Retinal pigment epithelial cell (primary cell): ENCODE data around the gene NDUFB4.
"Not testable (repeated sequence)": the region's sequence is repeated elsewhere in the genome, so short reads cannot be mapped to it uniquely, and the experiment has no call there.

Experiments used
- DNase-seq: peaks from one replicate; pipeline ENCODE4 v3.0.0-alpha.2; 2010; ENCODE audit warnings: low read depth
- H3K4me3 ChIP-seq: 2 replicates; pipeline ENCODE4 v1.5.1; 2011; ENCODE audit warnings: mild to moderate bottlenecking, low read length, control low read depth, moderate library complexity
- CTCF ChIP-seq: conservative IDR thresholded peaks from 2 replicates; pipeline ENCODE4 v1.5.1; 2011; ENCODE audit warnings: low read depth, low read length, control low read depth, inconsistent platforms

NDUFB4 gene

GRCh38 chr3:120604382-120604781, 8.2 kb downstream of the NDUFB4 start:
- no peak for TF ChIP-seq CTCF
- DNase-seq = no peak
- no peak overlapping the region for H3K4me3 ChIP-seq

DNA sequence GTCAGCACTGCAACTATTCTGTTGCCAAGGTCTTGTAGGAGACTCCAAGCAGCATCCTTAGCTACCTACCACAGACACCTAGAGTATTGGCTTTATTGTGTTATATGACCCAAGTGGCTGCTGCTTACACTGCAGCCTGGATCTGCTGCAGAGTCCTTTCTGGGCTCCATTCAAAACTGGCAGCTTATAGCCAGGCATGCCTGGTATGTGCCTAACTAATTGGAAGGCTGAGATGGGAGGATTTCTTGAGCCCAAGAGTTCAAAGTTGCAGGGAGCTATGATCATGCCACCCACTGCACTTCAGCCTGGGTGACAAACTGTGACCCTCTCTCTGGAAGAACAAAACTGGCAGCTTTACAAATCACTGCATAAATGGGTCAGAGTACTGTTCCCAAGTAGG, 8.6 kb downstream of the NDUFB4 start:
- TF ChIP-seq CTCF = no peak
- peak; percentile 20 for DNase-seq
- no peak overlapping the region for H3K4me3 ChIP-seq

- DNase-seq = no peak
- no peak overlapping the region for H3K4me3 ChIP-seq
- TF ChIP-seq CTCF = no peak
Observed at GRCh38 chr3:120608506-120608905, 12.4 kb downstream of the NDUFB4 start.

DNA sequence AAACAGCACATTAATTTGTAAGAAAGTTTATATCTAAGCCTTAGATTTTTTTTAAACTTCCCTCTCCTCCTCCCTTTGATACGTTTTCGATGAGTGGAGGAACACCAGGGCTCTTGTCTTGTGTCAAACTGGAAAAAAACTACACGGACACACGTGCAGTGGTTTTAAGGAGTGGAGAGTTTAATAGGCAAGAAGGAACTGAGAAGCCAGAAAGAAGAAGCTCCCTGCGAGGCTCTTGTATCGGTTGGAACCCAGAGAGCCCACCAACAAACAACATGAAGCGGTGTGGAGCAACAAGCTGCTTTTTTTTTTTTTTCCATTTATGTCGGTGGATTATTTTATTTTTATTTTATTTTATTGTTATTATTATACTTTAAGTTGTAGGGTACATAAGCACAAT, 18.6 kb downstream of the NDUFB4 start:
- no peak overlapping the region for H3K4me3 ChIP-seq
- no peak for TF ChIP-seq CTCF
- DNase-seq = no peak

- DNase-seq = no peak
- no peak for TF ChIP-seq CTCF
- H3K4me3 ChIP-seq = no peak overlapping the region
Observed at GRCh38 chr3:120615847-120616609, 19.9 kb downstream of the NDUFB4 start.

DNA sequence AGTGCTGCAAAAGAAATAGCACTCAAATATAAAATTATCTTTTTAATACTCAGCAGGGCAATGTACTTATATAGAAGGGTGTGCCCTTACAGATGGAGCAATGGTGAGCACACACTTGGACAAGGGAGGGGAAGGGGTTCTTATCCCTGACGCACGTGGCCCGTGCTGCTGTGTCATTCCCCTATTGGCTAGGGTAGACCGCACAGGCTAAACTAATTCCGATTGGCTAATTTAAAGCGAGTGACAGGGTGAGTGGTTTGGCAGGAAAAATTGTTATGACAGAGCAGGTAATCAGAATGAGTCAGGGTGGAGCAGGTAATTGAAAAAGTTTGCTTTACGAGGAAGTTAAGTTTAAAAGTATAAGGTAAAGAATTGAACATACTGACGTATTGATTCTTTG, 20.6 kb downstream of the NDUFB4 start:
- H3K4me3 ChIP-seq, DNase-seq: not testable (repeated sequence)

GRCh38 chr3:120622457-120622856, 26.3 kb downstream of the NDUFB4 start:
- DNase-seq = no peak
- TF ChIP-seq CTCF = no peak
- H3K4me3 ChIP-seq = no peak overlapping the region
